GM23248 (cell line): Measurements from ENCODE around the gene MCF2L.

Experiments used
- EZH2 ChIP-seq: fragments of 200-600 bp; sonication (generic); IDR thresholded peaks from 2 replicates; pipeline ENCODE4 v1.6.1; 2018; ENCODE audit warnings: antibody characterized with exemption, mild to moderate bottlenecking; ENCODE audit not compliant: insufficient read depth, poor library complexity, severe bottlenecking
- EZH2phosphoT487 ChIP-seq: fragments of 200-600 bp; sonication (generic); IDR thresholded peaks from 2 replicates; pipeline ENCODE4 v1.6.1; 2018; ENCODE audit warnings: antibody characterized with exemption, moderate library complexity, mild to moderate bottlenecking, low read depth; ENCODE audit not compliant: insufficient read depth

- no peak for TF ChIP-seq EZH2
- TF ChIP-seq EZH2phosphoT487 = no peak
Observed at GRCh38 chr13:113022745-113023574, 53.9 kb downstream of the MCF2L start.
